HG03575 (cell line): Measurements from ENCODE around the gene TMEM9.

Experiments
- ATAC-seq: cut with Tn5 transposase; IDR thresholded peaks from one replicate; pipeline ENCODE4 v1.9.1; 2021; ENCODE audit not compliant: unreplicated experiment, insufficient number of reproducible peaks, low FRiP score; ENCODE audit errors: extremely low read depth

TMEM9 gene

GRCh38 chr1:201114245-201115131, 39.8 kb downstream of the TMEM9 start:
- ATAC-seq: no peak

DNA sequence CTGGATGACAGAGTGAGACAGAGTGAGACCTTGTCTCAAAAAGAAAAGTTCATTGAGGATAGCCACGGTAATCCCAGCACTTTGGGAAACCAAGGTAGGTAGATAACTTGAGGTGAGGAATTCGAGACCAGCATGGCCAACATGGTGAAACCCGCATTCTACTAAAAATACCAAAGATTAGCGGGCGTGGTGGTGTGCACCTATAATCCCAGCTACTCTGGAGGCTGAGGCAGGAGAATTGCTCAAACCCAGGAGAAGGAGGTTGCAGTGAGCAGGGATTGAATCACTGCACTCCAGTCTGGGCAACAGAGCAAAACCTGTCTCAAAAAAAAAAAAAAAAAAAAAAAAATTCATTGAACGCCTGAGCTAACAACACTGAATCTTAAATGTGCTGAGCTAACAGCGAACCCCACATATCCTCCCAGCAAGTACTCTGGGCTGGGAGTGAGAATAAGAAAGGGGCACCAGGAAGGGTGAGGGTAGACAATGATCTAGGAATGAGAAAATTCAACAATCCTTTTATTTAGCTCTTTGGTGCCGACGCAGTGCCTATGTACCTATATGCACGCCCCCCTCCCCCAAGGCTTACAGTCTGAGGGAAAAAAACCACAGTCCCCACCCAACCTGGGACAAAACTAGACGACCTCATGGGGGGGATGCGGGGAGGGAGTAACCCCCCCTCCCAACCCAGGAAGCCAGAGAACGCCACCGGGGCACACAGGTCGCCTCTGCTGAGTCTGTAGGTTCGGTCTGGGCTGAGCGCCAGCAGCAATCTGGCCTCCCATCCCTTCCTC, 40.6 kb downstream of the TMEM9 start:
- ATAC-seq: no peak

- ATAC-seq: no peak
Observed at GRCh38 chr1:201112926-201113325, 41.3 kb downstream of the TMEM9 start.

- ATAC-seq: no peak
Observed at GRCh38 chr1:201112173-201112731, 42.0 kb downstream of the TMEM9 start, which contains the start of gene CACNA1S. Gene CACNA1S, minus strand, starts transcription at chr1:201112426. Its CDS starts 87 bp downstream, at chr1:201112339.

- ATAC-seq: no peak
Observed at GRCh38 chr1:201111672-201112071, 42.6 kb downstream of the TMEM9 start.

DNA sequence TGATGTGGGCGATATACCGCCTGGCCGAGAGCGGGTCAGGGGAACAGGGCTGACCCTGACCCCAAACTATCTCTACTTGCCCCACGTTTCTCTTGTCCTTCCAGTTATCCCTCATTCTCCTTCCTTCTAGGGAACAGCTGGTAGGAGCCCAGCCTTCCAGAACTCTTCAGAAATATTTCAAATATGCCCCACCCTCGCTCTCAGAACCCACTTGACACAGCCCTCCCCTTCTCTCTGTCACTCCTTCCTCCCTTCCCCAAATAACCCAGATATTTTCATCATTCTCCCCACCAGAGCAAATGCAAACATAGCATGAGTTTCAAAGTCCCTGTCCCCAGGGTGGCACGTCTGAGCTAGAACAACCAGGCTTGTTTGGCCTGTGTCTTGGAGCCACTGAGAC, 43.1 kb downstream of the TMEM9 start:
- no peak for ATAC-seq

- ATAC-seq: no peak
Observed at GRCh38 chr1:201110616-201111015, 43.7 kb downstream of the TMEM9 start.

GRCh38 chr1:201110138-201110537, 44.1 kb downstream of the TMEM9 start:
- ATAC-seq: no peak

DNA sequence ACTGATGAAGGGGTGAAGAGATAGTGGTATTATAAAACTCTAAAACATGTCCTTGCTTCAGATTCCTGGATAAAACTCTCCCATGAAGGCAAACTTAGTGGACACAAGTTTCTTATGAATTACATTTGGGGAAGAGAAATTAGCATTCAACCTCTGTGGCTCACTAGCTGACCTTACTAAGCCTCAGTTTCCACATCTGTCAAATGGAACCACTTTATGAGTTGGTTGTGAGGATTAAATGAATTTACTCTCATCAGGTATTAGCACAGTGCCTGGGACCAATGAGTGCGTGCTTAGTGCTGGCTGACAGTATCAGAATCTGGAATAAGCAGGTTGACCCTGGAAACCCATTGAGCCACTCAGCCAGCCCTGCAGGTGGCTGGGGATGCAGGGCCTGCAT, 44.6 kb downstream of the TMEM9 start:
- no peak for ATAC-seq

DNA sequence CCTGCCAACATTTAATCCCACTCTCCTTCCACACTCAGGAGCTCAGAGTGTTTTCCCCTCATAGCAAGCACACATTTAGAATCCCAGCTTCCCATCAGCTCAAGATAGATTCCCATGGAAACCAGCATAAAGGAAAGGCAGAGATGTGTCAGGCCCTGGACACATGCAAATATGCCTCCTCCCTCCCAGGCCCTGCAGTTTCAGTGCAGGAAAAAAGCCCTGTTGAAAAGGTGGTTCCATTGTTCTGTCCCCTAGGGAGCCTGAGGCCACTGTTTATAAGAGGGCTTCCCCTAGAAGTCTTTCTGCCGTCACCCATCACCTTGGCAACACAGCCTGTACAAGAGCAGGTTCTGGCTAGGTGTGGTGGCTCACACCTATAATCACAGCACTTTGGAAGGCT, 45.7 kb downstream of the TMEM9 start:
- no peak for ATAC-seq

DNA sequence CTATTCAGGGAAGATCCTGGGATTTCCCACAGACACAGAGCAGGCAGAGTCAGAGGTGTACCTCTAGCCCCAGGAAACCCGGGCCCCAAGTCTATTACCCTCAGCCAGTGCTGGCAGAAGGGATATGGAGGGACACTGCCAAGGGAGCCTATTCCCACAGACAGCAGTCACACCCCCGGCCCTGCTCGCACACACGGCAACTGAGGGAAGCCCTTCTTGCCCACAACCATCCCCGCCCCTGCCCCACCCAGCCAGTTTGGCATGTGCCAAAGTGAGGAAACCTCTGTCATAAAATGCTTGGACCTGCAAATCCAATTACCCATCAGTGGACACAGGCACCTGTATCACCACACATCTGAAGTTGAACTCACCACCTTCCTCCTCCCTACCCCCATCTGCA, 48.6 kb downstream of the TMEM9 start:
- no peak for ATAC-seq

DNA sequence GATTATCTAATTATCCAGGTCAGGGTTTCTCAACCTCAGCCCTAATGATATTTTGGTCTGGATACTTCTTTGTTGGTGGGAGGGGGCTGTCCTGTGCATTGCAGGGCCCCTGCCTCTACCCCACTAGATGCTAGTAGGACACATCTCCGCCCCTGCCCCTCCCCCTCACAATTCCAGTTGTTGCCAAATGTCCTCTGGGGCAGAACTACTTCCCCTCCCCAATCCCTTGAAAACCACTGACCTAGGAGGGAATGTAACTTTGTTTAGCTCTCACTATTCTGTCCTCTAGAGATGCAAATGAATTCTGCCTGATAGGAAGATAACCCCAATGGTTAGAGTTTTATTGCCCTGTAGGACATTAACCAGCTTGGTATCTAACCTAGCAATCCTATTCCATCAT, 50.1 kb downstream of the TMEM9 start:
- no peak for ATAC-seq

GRCh38 chr1:201103666-201104065, 50.6 kb downstream of the TMEM9 start:
- no peak for ATAC-seq

- no peak for ATAC-seq
Observed at GRCh38 chr1:201100169-201100930, 53.9 kb downstream of the TMEM9 start.

GRCh38 chr1:201098992-201099677, 55.1 kb downstream of the TMEM9 start:
- ATAC-seq: no peak

DNA sequence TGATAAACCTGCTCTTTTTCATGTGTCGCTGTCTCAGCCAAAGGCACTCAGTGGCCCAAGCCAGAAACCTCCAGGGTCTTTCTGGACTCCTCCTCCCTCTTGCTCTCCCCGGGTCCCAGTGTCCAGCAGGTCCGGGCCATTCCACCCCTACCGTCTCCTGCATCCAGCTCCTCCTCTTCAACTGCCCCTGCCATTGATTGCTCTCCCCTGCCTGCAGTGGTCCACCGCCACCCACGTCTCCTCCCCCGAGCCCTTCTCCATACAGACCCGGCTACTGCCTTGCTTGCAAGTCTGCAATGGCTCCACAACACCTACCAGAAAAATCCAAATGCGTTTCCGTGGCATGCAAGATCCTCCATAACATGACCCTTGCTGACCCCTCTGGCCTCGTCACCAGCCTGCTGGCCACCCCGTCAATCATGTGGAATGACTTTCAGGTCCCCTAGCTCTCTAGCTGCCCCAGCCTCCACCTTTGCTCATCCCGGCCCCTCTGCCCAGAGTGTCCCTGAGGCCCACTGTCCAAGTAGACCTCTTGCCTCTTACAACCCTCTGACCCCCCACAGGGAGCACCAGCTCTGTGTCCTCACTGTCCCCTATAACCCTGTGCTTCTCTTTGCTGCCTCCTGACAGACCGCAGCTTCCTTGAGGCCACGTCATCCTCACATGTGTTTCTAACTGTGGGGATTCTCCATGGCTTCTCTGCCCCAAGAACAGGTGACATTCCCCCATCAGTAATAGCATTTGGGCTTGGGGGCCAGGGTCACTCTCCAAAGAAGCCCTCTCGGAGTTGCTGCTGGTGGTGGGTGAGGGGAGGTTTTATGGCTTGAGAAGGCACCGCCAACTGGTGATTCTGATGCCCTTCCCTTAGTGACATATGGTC, 57.1 kb downstream of the TMEM9 start:
- ATAC-seq: no peak

- no peak for ATAC-seq
Observed at GRCh38 chr1:201096041-201096461, 58.2 kb downstream of the TMEM9 start.

DNA sequence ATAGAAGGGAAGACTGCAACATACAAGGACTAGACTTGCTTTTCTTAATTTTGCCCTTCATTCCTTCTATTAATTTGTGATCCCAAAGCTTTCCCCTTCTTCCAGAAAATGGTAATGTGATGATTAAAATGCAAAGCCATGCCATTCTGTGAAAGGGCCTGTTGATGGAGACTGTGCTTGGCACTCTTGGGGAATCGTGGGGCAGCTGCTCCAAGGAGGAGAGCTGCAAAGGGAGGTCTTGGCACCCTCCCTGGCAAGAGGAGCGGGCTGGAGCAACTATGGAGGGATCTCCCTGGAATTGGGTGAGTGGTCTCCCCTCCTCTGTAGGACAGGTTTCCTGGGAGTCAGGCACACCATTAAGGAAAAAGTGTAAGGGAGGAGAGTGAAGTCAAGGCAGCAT, 58.7 kb downstream of the TMEM9 start:
- no peak for ATAC-seq
